Type B pancreatic cell (in vitro differentiated cells): Measurements from ENCODE around the gene SCNN1B. TPM values are rescaled to one million over a fixed set of nuclear protein-coding genes. Genes with fewer than 3 reads are reported as not detected.

Source experiments
- DNase-seq: peaks from one replicate; pipeline ENCODE4 v3.0.0; 2021; ENCODE audit warnings: mixed read lengths; ENCODE audit not compliant: unreplicated experiment; ENCODE audit errors: extremely low spot score
- H3K27ac Mint-ChIP-seq: 2 replicates; pipeline ENCODE4 v1.8.0; 2021; ENCODE audit warnings: mild to moderate bottlenecking, mixed read lengths
- H3K27me3 Mint-ChIP-seq: 2 replicates; pipeline ENCODE4 v1.8.0; 2021; ENCODE audit warnings: mixed read lengths
- H3K36me3 Mint-ChIP-seq: 2 replicates; pipeline ENCODE4 v1.8.0; 2021; ENCODE audit warnings: mixed read lengths
- H3K4me1 Mint-ChIP-seq: one replicate; pipeline ENCODE4 v1.8.0; 2021; ENCODE audit warnings: mixed read lengths; ENCODE audit not compliant: unreplicated experiment
- H3K4me3 Mint-ChIP-seq: 2 replicates; pipeline ENCODE4 v1.8.0; 2021; ENCODE audit warnings: mild to moderate bottlenecking, mixed read lengths
- H3K9me3 Mint-ChIP-seq: 2 replicates; pipeline ENCODE4 v1.8.0; 2021; ENCODE audit warnings: mixed read lengths
- CTCF ChIP-seq: fragments of 200-600 bp; sonication (generic); conservative IDR thresholded peaks from 2 replicates; pipeline ENCODE4 v1.5.0; 2021; ENCODE audit warnings: antibody characterized with exemption, mild to moderate bottlenecking
- total RNA-seq: library from RNA; stranded (reverse); gene quantifications from 2 replicates; pipeline ENCODE4 v1.2.1, GENCODE V29; 2021; ENCODE audit warnings: low replicate concordance

The SCNN1B gene
- total RNA-seq, 1 donor from 2014 or later = 4.3 TPM

- no peaks in the 10 kb centered on the region for H3K9me3 Mint-ChIP-seq
- peaks cover 4% of the 10 kb centered on the region for H3K4me1 Mint-ChIP-seq
- no peak for DNase-seq
- TF ChIP-seq CTCF = no peak
- H3K27ac Mint-ChIP-seq = no peak overlapping the region
- H3K27me3 Mint-ChIP-seq = peaks cover 53% of the 10 kb centered on the region
- no peak overlapping the region for H3K4me3 Mint-ChIP-seq
- H3K36me3 Mint-ChIP-seq = no peaks in the 10 kb centered on the region
Measured at GRCh38 chr16:23306199-23307100, 4.3 kb downstream of the SCNN1B start.

- Mint-ChIP-seq H3K27me3 (peaks cover 22% of the 10 kb centered on the region), H3K27ac (no peak overlapping the region), H3K4me1 (no peaks in the 10 kb centered on the region), H3K36me3 (no peaks in the 10 kb centered on the region), H3K4me3 (no peak overlapping the region), H3K9me3 (no peaks in the 10 kb centered on the region)
- TF ChIP-seq CTCF = no peak
- DNase-seq = no peak
Measured at GRCh38 chr16:23310217-23310616, 8.1 kb downstream of the SCNN1B start.

- Mint-ChIP-seq H3K4me3 (no peak overlapping the region), H3K4me1 (no peaks in the 10 kb centered on the region), H3K9me3 (no peaks in the 10 kb centered on the region), H3K27me3 (peaks cover 18% of the 10 kb centered on the region), H3K36me3 (no peaks in the 10 kb centered on the region), H3K27ac (no peak overlapping the region)
- no peak for TF ChIP-seq CTCF
- DNase-seq = no peak
Measured at GRCh38 chr16:23310744-23311143, 8.6 kb downstream of the SCNN1B start.

- no peak overlapping the region for H3K4me3 Mint-ChIP-seq
- H3K4me1 Mint-ChIP-seq = no peaks in the 10 kb centered on the region
- H3K9me3 Mint-ChIP-seq = no peaks in the 10 kb centered on the region
- TF ChIP-seq CTCF = no peak
- H3K36me3 Mint-ChIP-seq = no peaks in the 10 kb centered on the region
- peaks cover 3% of the 10 kb centered on the region for H3K27me3 Mint-ChIP-seq
- no peak for DNase-seq
- no peak overlapping the region for H3K27ac Mint-ChIP-seq
Measured at GRCh38 chr16:23316232-23316631, 14.1 kb downstream of the SCNN1B start.

GRCh38 chr16:23316634-23317265, 14.6 kb downstream of the SCNN1B start:
- no peak overlapping the region for H3K4me3 Mint-ChIP-seq
- no peaks in the 10 kb centered on the region for H3K36me3 Mint-ChIP-seq

More at GRCh38 chr16:23316634-23317265, 14.6 kb downstream of the SCNN1B start:
- TF ChIP-seq CTCF = no peak
- Mint-ChIP-seq H3K4me1 (no peaks in the 10 kb centered on the region), H3K27ac (no peak overlapping the region), H3K9me3 (no peaks in the 10 kb centered on the region), H3K27me3 (no peaks in the 10 kb centered on the region)
- no peak for DNase-seq
